ENCODE measurements around the gene ORMDL3.

DNA sequence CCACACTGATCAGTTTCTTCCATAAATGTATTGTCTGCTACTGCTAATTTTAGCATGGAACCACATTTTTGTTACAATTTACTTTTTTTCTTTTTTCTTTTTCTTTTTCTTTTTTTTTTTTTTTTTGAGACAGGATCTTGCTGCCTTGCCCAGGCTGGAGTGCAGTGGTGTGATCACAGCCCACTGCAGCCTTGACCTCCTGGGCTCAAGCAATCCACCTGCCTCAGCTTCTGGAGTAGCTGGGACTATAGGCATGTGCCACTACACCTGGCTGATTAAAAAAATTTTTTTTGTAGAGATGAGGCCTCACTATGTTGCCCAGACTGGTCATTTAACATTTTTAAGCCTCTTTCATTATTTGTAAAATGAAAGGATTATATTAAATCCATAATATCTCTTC, 40.3 kb downstream of the ORMDL3 start:
- TF ChIP-seq, protein P1, sequence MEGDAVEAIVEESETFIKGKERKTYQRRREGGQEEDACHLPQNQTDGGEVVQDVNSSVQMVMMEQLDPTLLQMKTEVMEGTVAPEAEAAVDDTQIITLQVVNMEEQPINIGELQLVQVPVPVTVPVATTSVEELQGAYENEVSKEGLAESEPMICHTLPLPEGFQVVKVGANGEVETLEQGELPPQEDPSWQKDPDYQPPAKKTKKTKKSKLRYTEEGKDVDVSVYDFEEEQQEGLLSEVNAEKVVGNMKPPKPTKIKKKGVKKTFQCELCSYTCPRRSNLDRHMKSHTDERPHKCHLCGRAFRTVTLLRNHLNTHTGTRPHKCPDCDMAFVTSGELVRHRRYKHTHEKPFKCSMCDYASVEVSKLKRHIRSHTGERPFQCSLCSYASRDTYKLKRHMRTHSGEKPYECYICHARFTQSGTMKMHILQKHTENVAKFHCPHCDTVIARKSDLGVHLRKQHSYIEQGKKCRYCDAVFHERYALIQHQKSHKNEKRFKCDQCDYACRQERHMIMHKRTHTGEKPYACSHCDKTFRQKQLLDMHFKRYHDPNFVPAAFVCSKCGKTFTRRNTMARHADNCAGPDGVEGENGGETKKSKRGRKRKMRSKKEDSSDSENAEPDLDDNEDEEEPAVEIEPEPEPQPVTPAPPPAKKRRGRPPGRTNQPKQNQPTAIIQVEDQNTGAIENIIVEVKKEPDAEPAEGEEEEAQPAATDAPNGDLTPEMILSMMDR (conservative IDR thresholded peaks at IDR 0.05; ENCODE audit: low read depth, low read length), result no peak
- TF ChIP-seq EZH2 (IDR thresholded peaks at IDR 0.05; ENCODE audit: borderline replicate concordance, low read depth, low read length, poor library complexity, severe bottlenecking), result no peak

Data from A673 (cell line).